A673 (cell line): ENCODE measurements around the gene SPEF1. TPM values are rescaled to one million over a fixed set of nuclear protein-coding genes. Genes with fewer than 3 reads are reported as not detected.
"Not testable (repeated sequence)": the region's sequence is repeated elsewhere in the genome, so short reads cannot be mapped to it uniquely, and the experiment has no call there.

Experiments
- Bru-seq: library from RNA; stranded (reverse); fragments of 400-500 nt; gene quantifications from one replicate; lab custom pipeline; 2021; lab: Mats Ljungman, UMichigan
- BruChase-seq, 2 experiments: library from RNA; stranded (reverse); fragments of 400-500 nt; gene quantifications; one replicate each; lab custom pipeline; 2021; lab: Mats Ljungman, UMichigan
- BruUV-seq: library from RNA; stranded (reverse); fragments of 400-500 nt; replicated peaks from 2 replicates; lab custom pipeline; 2021; lab: Mats Ljungman, UMichigan
- CTCF ChIA-PET: fragments of 300-600 bp; sonication (Branson Sonifier 250); formaldehyde crosslinking; loops from one replicate; lab custom pipeline; 2022; ENCODE audit warnings: antibody characterized with exemption; lab: Charles Lee
- POLR2A ChIA-PET: fragments of 300-600 bp; sonication (Branson Sonifier 250); formaldehyde crosslinking; loops from one replicate; lab custom pipeline; 2022; ENCODE audit warnings: antibody characterized with exemption; ENCODE audit not compliant: low non-redundant PET; lab: Charles Lee
- DNase-seq: peaks from one replicate; pipeline ENCODE4 v3.0.0-alpha.2; 2015; ENCODE audit warnings: low spot score
- H3K27ac ChIP-seq: fragments of 200-600 bp; sonication (generic); 2 replicates; pipeline ENCODE4 v1.5.1; 2016; ENCODE audit warnings: mixed run types, low read depth, mild to moderate bottlenecking, mixed read lengths, antibody characterized with exemption, low read length; ENCODE audit not compliant: poor library complexity, severe bottlenecking
- H3K27me3 ChIP-seq: fragments of 200-600 bp; sonication (generic); replicated peaks from 2 replicates; pipeline ENCODE4 v1.6.1; 2017; ENCODE audit warnings: mixed run types, low read depth, mild to moderate bottlenecking, mixed read lengths, antibody characterized with exemption, low read length; ENCODE audit not compliant: insufficient read depth, poor library complexity
- H3K36me3 ChIP-seq: fragments of 200-600 bp; sonication (generic); 2 replicates; pipeline ENCODE4 v1.6.1; 2016; ENCODE audit warnings: mixed run types, mild to moderate bottlenecking, mixed read lengths, antibody characterized with exemption, low read length; ENCODE audit not compliant: insufficient read depth, poor library complexity, severe bottlenecking
- H3K4me1 ChIP-seq: fragments of 200-600 bp; sonication (generic); 2 replicates; pipeline ENCODE4 v1.6.1; 2017; ENCODE audit warnings: mixed run types, mild to moderate bottlenecking, mixed read lengths, antibody characterized with exemption, low read length; ENCODE audit not compliant: insufficient read depth, poor library complexity, severe bottlenecking
- H3K4me3 ChIP-seq: fragments of 200-600 bp; sonication (generic); 2 replicates; pipeline ENCODE4 v1.5.1; 2016; ENCODE audit warnings: low read depth, mixed run types, mild to moderate bottlenecking, mixed read lengths, low read length; ENCODE audit not compliant: poor library complexity, severe bottlenecking
- H3K9me3 ChIP-seq: fragments of 200-600 bp; sonication (generic); 2 replicates; pipeline ENCODE4 v1.6.1; 2016; ENCODE audit warnings: mixed run types, low read depth, mild to moderate bottlenecking, mixed read lengths, antibody characterized with exemption, low read length; ENCODE audit not compliant: poor library complexity, severe bottlenecking
- CTCF ChIP-seq: fragments of 300-800, 200-600 bp; sonication (generic); conservative IDR thresholded peaks from 2 replicates; pipeline ENCODE4 v1.5.1; 2017; ENCODE audit warnings: low read depth, mild to moderate bottlenecking, antibody characterized with exemption, low read length, moderate library complexity, mixed read lengths
- EZH2 ChIP-seq: fragments of 200-600 bp; sonication (generic); IDR thresholded peaks from 2 replicates; pipeline ENCODE4 v1.6.1; 2017; ENCODE audit warnings: borderline replicate concordance, low read depth, mild to moderate bottlenecking, mixed read lengths, antibody characterized with exemption, low read length; ENCODE audit not compliant: poor library complexity, severe bottlenecking
- intact Hi-C: fragments of 100-400 bp; cut with micrococcal nuclease; formaldehyde crosslinking; loops from one replicate; pipeline ENCODE4 v1.10.0; 2022; ENCODE audit not compliant: unreplicated experiment
- long read RNA-seq: library from polyadenylated mRNA; stranded (forward); transcript quantifications from one replicate; pipeline ENCODE4 v2.0.0, GENCODE V29; 2022
- total RNA-seq: library from RNA; stranded (reverse); gene quantifications from 2 replicates; pipeline ENCODE4 v1.2.3, GENCODE V29; 2021

The SPEF1 gene
- total RNA-seq (0.26 and 0.49 TPM in 2 replicates), Bru-seq, nascent RNA (percentile 34 among the genes with signal in this experiment), BruChase-seq, experiment 1, labeled RNA remaining after a 2-hour chase (percentile 42 among the genes with signal in this experiment), BruChase-seq, experiment 2, labeled RNA remaining after a 6-hour chase (percentile 44 among the genes with signal in this experiment)
- long read RNA-seq, partial matches to known transcripts = 1 of 1 reads
- long read RNA-seq, other reads (novel, unspliced or antisense) = 0 of 1 reads

- intact Hi-C loops = loop anchor here (1.0 kb wide), 1 partner anchor 28 kb away; no protein-coding TSS in a partner anchor
- POLR2A ChIA-PET = interaction anchor here (0.5 to 0.9 kb wide), 3 partner anchors 14 to 1325 kb away, joined by 3 to 8 read pairs (median 3); partner anchors contain the start of gene ADISSP
- peak; percentile 98 for DNase-seq
- peaks cover 12% of the 10 kb centered on the region for H3K27me3 ChIP-seq
- H3K4me3 ChIP-seq = peak within 1 kb of the TSS; percentile 40
- H3K9me3 ChIP-seq = no peaks in the 10 kb centered on the region
- no peaks in the 10 kb centered on the region for H3K36me3 ChIP-seq
- CTCF ChIA-PET = interaction anchor here (0.5 to 1.5 kb wide), 8 partner anchors 28 to 218 kb away, joined by 3 to 5 read pairs (median 4); partner anchors contain the start of gene AP5S1
- H3K4me1 ChIP-seq = peaks cover 35% of the 10 kb centered on the region
- TF ChIP-seq CTCF (peak; percentile 67), EZH2 (no peak)
- no TSS peak for BruUV-seq
- H3K27ac ChIP-seq = no peak within 1 kb of the TSS
These were observed at the start of gene SPEF1 for GRCh38 chr20:3781153-3781910. Gene SPEF1, minus strand, starts transcription at chr20:3781448. Its CDS starts 161 bp downstream, at chr20:3781287.

GRCh38 chr20:3829891-3830290 lies 48.6 kb upstream of the SPEF1 start:
- CTCF ChIA-PET, intact Hi-C loops, BruUV-seq, H3K36me3 ChIP-seq, POLR2A ChIA-PET, DNase-seq, H3K27me3 ChIP-seq, H3K4me3 ChIP-seq, H3K27ac ChIP-seq, H3K4me1 ChIP-seq, H3K9me3 ChIP-seq: not testable (repeated sequence)

- POLR2A ChIA-PET = no interaction called here
- BruUV-seq = no TSS peak
- Histone ChIP-seq H3K4me1 (no peaks in the 10 kb centered on the region), H3K27ac (no peak overlapping the region), H3K4me3 (no peak overlapping the region), H3K36me3 (no peaks in the 10 kb centered on the region), H3K27me3 (no peaks in the 10 kb centered on the region), H3K9me3 (no peaks in the 10 kb centered on the region)
- no peak for DNase-seq
- CTCF ChIA-PET = no interaction called here
- TF ChIP-seq EZH2 (no peak), CTCF (no peak)
- intact Hi-C loops = no loop called here
These were observed 47.5 kb upstream of the SPEF1 start for GRCh38 chr20:3828798-3829197.
